GM23338 (cell line): ENCODE results near the gene FYB2.

Source experiments
- CREB1 ChIP-seq: fragments of 250-450 bp; sonication (Bioruptor Pico); IDR thresholded peaks from 2 replicates; pipeline ENCODE4 v1.5.0; 2020; ENCODE audit warnings: low read depth, mild to moderate bottlenecking, moderate library complexity
- CTCF ChIP-seq, 2 experiments: fragments of 200-600 bp in 1 of 2; sonication (generic) in 1 of 2; conservative IDR thresholded peaks; 2 replicates each; pipeline versions ENCODE4 v1.5.1 to v1.6.1; 2016 to 2017; ENCODE audit warnings: antibody characterized with exemption in 2 of 2, low read depth in 2 of 2, mild to moderate bottlenecking in 2 of 2, moderate library complexity in 1 of 2
- ETS1 ChIP-seq: IDR thresholded peaks from 2 replicates; pipeline ENCODE4 v1.6.1; 2016; ENCODE audit warnings: antibody characterized with exemption
- EZH2 ChIP-seq: fragments of 200-600 bp; sonication (generic); IDR thresholded peaks from one replicate; pipeline ENCODE4 v1.8.0; 2017; ENCODE audit warnings: antibody characterized with exemption, mild to moderate bottlenecking, low read depth; ENCODE audit not compliant: unreplicated experiment
- EZH2phosphoT487 ChIP-seq: fragments of 200-600 bp; sonication (generic); IDR thresholded peaks from one replicate; pipeline ENCODE4 v1.8.1; 2018; ENCODE audit warnings: antibody characterized with exemption; ENCODE audit not compliant: unreplicated experiment
- JUNB ChIP-seq: IDR thresholded peaks from one replicate; pipeline ENCODE4 v1.6.1; 2016; ENCODE audit warnings: antibody characterized with exemption; ENCODE audit not compliant: unreplicated experiment
- NANOG ChIP-seq: IDR thresholded peaks from 2 replicates; pipeline ENCODE4 v1.6.1; 2016; ENCODE audit warnings: antibody characterized with exemption, borderline replicate concordance
- POLR2AphosphoS5 ChIP-seq: IDR thresholded peaks from 2 replicates; pipeline ENCODE4 v1.6.1; 2016; ENCODE audit warnings: antibody characterized with exemption, low read depth
- REST ChIP-seq: IDR thresholded peaks from one replicate; pipeline ENCODE4 v1.6.1; 2018; ENCODE audit warnings: antibody characterized with exemption; ENCODE audit not compliant: unreplicated experiment
- STAT1 ChIP-seq: IDR thresholded peaks from one replicate; pipeline ENCODE4 v1.6.1; 2016; ENCODE audit warnings: antibody characterized with exemption; ENCODE audit not compliant: unreplicated experiment

- TF ChIP-seq REST (no peak), CTCF (conservative IDR thresholded peaks at IDR 0.05; ENCODE audit: low read depth in 2 of 2) (no peak), POLR2AphosphoS5 (no peak), JUNB (no peak), EZH2phosphoT487 (no peak), ETS1 (no peak), CREB1 (CRISPR knock-in tag) (no peak), EZH2 (no peak), NANOG (no peak), STAT1 (no peak)
Measured at GRCh38 chr1:56709995-56710394, 109.2 kb downstream of the FYB2 start.
